Breast epithelium (tissue), 3 donors: ENCODE data around the gene SOX18.

Experiments used
- POLR2AphosphoS5 ChIP-seq, 3 donors: sonication (generic); formaldehyde crosslinking; IDR thresholded peaks; one replicate each; pipeline ENCODE4 v1.6.1; 2017; ENCODE audit warnings: antibody characterized with exemption in 3 of 3
- TF ChIP-seq, protein P1 (sequence below), 3 donors: fragments of 450-650 bp; IDR thresholded peaks; one replicate each; pipeline ENCODE4 v1.5.1; 2016 to 2017; ENCODE audit warnings: antibody characterized with exemption in 3 of 3, mild to moderate bottlenecking in 3 of 3, moderate library complexity in 3 of 3

DNA sequence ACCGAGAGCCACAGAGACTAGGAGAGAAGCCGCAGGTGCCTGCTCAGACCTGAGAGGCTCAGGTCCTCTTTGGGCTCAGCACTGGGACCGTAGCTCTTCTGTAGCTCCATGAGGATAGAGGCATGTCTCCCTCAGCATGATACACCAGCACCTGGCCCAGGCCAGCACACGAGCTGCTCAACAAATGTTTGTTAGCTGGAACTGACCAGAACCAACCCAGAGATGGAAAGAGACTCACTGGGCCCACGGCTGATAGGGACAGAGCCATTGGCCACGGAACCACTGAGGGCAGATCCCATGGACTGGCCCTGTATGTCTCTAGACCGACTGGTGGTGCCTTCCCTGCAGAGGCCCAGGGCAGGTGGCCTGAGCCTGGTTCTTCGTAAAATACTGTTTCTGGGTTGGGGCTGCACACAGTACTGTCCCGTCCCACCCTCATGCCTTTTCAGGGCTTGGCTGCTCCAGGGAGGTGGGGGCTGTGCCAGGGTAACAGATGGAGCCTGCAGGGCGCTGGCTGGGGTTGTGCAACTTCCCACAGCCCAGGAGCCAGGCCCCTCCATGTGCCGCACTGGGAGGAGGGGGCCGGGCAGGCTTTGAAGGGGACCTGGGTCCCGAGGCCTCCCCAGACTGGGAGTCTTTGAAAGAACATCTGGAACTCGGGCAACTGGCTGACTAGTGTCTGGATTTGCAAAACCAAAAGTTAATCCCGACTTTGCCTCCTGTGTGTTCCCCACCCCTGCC is 8.2 kb downstream of the SOX18 start:
- no peak for TF ChIP-seq POLR2AphosphoS5 (IDR thresholded peaks at IDR 0.05)
- TF ChIP-seq, protein P1, sequence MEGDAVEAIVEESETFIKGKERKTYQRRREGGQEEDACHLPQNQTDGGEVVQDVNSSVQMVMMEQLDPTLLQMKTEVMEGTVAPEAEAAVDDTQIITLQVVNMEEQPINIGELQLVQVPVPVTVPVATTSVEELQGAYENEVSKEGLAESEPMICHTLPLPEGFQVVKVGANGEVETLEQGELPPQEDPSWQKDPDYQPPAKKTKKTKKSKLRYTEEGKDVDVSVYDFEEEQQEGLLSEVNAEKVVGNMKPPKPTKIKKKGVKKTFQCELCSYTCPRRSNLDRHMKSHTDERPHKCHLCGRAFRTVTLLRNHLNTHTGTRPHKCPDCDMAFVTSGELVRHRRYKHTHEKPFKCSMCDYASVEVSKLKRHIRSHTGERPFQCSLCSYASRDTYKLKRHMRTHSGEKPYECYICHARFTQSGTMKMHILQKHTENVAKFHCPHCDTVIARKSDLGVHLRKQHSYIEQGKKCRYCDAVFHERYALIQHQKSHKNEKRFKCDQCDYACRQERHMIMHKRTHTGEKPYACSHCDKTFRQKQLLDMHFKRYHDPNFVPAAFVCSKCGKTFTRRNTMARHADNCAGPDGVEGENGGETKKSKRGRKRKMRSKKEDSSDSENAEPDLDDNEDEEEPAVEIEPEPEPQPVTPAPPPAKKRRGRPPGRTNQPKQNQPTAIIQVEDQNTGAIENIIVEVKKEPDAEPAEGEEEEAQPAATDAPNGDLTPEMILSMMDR (IDR thresholded peaks at IDR 0.05): no peak
